HG03342 (cell line): ENCODE results near the gene PLA2G4B.

Source experiments
- ATAC-seq: cut with Tn5 transposase; IDR thresholded peaks from one replicate; pipeline ENCODE4 v1.9.1; 2021; ENCODE audit warnings: mild to moderate bottlenecking, moderate library complexity; ENCODE audit not compliant: unreplicated experiment

Gene PLA2G4B

DNA sequence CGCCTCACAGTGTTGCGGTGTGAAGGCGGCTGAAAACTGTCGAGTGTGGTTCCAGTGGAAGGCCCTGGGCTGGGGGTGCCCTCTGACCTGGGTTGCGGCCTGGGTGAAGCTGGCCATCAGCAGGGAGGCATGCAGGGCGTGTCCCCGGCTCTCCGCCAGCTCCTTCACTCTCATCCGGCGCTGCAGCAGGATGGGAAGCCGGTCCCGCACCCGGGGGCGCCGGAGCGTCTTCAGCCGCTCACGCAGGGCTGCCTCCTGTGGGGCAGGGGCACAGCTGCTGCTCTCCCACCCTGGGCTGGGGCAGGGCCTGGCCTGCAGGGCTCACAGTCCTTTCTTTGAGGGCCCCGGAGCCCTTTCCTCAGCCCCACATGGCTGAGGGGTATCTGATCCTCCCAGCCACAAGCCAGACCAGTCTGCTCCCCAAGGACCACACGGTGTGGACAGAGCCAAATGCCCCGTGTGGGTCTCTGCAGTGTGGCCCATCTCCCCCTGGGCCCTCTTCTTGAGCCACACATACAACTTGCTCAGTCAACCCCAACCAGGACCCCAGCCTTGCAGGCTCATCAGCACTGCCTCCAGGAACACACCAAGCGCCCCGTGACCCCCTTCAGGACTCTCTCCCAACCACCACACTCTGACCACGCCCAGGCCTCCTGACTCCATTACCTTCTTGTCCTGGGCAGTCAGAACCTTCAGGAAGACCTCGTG, 28.4 kb downstream of the PLA2G4B start:
- no peak for ATAC-seq

DNA sequence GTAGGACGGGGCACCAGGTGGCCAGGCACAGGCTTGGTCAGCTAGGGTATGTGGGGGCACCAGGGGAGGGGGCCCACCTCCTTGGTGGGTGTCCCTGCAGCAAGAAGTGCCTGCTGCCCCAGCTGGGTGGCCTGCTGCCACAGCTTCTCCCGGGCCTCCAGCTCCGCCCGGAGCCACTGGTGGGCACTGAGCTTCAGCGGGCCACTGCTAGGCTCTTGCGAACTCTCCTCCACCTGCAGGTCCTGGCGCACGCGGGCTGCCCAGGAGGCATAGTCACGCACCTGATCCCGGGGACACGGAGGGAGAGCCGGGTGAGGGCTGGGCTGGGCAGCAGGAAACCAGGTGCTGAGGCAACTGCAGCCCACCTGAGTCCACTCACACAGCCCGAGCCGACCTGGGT, 29.7 kb downstream of the PLA2G4B start:
- no peak for ATAC-seq

DNA sequence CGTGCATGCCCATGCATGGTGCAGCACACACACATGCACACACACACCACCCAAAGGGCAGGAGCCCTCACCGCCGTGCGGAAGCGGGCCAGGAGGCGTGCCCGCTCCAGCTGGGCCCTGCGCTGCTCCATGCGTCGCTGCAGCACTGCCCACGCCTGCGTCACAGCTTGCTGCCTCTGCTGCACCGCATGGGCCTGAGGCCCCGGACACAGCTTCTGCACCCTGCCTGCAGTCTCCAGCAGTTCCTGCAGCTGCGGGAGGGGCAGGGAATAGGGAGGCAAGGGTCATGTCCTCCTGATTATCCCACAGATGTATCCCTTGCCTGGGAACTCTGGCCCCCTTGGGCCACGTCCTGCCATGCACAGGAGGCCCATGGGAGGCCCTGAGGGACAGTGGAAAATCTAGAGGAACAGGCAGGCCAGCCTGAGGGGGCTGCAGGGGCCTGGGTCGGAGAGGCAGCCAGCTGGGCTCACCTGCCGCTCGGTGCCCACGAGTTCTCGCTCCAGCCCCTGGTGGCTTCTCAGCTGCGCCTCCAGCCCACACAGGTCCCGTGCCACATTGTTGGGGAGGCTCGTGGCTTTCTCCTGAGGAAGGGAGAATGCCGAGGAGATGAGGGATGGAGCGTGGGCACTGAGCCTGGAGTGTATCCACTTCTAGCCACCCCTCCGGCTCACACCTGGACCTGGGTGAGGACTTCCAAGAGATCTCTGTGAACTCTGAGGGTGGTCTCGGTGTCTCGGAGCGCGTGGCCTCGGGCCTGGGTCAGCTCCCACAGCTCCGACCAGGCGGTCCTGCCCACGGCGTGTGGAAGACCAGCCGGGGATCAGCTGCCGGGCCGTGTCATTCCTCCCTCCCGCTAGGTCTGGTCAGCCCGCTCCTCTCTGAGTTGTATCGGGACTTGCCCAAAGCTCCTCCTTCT, 31.4 kb downstream of the PLA2G4B start:
- no peak for ATAC-seq

DNA sequence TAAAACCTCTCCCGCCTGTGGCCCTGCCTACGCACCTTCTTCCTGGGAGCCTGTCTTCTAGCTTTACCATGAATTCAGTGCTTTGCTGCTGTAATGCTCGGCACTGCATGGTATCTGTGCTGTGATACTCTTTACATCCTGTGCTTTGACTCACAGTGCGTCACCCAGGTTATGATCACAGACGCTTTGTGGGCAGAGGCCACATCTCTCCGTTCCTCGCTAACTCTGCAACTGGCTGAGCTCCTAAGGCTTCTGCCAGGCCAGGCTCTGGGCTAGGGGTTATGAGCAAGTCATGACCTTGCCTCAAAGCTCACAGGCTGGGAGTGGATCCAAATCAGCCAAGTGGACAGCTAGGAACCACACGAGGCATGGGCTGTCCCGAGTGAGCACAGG, 32.0 kb downstream of the PLA2G4B start:
- no peak for ATAC-seq

DNA sequence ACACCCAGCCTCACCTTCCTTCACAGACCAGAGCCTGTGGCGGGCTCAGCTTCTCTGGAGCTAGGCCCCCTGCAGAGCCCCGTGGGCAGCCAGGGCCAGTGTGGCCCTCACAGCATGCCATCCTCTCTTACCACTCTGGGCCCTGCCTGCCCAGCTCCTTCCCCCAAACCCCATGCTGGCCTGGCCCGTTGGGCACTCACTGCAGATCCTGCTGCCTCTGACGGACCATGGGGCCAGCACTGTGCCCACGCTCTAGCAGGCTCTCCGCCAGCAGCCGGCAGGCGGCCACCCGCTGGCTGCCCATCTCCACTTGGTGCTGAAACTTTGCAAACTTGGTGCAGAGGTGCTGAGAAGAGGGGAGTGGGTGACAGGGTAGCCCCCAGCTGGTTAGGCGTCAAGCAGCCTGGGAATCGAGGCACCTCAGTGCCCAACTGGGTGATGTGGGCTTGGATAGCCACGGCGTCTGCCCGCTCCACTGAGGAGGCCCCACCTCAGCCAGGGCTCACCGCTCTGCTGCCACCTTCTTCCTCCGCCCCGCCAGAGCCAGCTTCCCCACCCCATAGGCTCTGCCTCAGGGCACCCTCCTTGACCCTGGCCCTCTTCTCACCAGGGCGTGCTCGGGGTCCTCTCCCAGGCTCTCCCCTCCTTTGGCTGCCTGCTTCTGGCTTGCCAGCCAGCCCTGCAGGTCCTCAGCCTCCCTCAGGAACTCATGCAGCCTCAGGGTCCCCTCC, 32.7 kb downstream of the PLA2G4B start:
- ATAC-seq = no peak

DNA sequence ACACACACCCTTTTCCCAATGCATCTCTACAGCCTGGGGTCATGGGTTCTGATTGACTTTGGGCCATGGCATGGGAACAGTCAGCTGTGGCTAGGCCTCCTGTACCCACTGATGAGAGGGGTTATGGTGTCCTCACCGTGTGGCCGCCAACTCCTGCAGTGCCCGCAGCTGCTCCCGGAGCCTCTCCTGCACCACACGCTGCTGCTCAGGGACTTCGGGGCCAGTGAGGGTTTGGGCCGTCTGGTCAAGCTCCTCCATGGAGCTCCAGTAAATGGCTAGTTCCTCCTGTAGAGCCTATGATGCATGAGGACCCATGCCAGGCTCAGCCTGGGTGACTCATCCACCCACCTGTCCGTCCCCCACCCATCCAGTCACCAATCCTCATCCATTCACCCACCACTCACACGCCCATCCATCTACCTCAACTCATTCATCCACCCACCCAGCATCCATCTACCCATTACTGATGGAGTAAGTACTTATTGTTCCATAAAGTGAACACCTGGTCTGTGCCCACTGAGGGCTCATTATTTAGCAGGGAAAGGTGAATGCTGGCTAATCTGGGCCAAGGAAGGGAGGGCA, 33.6 kb downstream of the PLA2G4B start:
- ATAC-seq = no peak

DNA sequence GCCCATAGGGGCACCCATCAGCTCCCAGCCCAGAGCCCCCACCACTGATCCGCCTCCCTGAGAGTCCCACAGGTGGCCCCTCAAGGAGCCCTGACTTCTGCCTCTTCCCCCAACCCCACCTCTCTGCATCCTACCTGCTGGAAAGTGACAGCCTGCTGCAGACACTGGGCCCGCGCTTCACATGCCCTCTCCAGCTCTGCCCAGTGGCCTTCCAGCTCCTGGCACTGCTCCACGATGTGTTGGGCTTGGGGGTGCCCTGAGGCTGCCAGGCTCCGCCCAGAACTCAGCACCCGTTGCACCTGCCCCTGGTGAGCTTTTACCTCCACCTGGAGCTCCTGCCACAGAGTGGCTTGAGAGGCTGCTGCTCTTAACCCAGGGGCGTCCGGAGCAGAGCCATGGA, 35.1 kb downstream of the PLA2G4B start:
- ATAC-seq = no peak

DNA sequence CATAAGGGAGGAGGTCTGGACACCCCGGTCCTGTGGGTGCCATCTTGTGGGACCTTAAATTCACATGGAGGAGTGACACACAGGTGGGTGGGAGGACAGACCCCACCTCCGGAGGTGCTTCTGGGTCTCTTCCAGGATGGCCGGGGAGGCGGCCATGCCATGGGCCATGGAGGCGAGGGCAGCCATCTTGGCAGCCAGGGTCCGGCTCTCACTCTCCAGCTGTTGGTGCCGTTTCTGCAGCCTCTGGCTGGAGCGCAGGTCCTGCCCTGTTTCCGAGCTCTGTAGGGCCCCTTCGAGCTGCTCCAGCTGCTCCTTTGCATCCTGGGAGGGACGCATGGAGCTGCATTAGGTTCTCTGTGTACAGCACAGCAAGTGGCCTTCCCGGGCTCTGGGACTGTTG, 36.1 kb downstream of the PLA2G4B start:
- no peak for ATAC-seq

DNA sequence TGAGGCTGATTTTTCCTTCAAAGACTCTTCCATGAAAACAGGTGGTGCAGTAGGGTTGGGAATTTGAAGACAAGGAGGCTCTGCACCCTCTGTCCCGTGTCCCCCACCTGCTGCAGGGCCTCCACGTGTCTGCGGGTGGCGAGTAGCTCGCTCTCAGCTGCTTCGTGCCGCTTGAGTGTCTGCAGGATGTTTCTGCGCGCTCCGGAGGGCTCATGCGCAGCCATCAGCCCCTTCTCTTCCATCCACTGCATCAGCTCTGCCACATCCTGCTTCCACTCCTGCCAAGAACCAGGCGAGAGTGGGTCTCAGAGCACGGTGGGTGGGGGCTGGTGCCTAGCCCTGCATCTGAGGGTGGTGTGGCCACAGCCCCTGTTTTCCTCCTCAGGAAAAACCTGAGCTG, 37.4 kb downstream of the PLA2G4B start:
- ATAC-seq = no peak

DNA sequence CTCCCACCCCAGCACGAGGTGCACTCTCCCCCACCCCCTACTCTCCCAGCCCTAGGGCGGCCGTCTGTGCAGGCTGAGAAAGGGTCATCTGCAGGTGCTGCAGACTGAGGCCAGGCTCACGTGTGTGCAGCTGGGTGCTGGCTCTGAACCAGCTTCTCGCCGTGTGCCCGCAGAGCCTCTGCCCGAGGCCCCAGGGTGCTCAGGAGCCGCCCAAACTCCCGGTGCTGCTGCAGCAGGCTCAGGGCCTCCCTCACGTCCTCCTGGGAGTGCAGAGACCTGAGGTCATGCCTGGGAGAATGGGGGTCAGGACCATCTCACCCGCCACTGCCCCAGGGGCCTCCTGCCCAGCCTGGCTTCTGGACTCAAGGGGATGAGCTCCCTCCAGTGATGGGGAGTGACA, 38.0 kb downstream of the PLA2G4B start:
- ATAC-seq = no peak

DNA sequence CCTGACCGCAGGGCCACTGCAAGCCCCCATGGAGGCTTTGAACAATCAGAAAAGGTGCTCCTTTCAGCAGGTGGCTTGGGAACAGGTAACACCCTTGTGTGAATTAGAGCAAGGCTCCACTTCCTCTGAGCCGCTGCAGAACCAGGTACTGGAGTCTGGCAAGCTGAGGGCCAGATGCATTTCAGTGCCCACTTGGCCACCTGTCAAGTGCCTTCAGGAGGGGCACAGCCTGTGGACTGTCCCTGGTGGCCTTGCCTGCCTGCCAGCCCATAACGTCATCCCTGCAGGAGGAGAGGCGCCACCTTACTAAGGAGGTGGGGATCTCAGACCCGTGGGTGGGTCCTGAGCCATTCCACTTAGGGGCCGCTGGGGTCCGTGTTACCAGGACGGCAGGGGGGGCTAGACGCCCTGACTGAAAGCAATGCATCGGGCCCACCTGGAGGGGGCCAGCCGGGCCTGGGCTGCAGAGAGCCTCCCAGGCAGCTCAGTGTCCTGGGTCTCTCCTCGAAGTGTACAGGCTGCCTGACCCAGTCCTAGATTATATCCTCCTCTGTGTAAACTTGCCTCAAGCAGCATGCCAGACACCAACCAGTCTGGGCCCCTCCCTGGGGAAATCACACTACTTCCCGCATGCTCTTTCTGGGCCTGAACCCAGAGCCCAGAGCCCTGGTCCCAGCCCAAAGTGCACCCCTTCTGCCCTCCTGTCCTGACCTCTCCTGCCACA, 39.1 kb downstream of the PLA2G4B start:
- ATAC-seq = no peak

DNA sequence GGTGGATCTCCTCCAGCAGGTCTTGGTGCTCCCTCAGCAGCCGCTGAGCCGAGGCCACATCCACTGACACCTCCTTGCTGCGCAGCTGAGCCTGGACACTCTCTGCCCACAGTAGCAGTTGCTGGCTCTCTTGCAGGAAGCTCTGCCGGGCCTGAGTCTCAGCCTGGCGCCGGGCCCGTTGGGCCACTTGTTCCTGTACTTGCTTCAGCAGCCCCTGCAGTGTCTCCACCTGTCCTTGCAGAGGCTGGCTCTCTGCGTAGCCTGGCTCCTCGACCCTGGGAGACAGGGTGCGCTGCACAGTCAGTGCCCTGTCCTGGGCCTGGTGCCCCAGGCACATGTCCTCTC, 39.7 kb downstream of the PLA2G4B start:
- no peak for ATAC-seq

DNA sequence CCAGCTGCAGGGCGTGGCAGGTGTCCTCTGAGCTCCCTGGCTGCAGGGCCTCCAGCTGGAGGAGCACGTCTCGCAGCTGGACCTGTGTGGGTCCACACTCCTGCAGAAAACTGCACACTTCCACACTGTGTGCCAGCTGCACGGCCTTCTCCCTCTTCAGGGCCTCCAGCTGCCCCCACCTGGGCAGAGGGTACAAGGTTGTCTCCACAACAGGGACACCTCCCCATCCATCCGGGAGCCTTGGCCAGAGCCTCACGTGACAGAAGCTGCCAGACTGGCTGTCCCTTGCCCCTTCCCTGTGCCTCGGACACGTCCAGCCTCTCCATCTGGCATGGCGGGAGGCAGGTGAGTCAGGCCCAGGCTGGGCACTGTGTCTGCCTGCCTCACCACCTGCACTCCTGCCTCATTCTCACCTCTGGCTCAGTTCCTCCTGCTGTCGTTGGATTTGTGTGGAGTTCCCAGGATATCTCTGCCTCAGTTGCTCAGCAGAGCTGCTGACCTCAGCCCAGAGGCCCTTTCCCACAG, 40.7 kb downstream of the PLA2G4B start:
- ATAC-seq = no peak

DNA sequence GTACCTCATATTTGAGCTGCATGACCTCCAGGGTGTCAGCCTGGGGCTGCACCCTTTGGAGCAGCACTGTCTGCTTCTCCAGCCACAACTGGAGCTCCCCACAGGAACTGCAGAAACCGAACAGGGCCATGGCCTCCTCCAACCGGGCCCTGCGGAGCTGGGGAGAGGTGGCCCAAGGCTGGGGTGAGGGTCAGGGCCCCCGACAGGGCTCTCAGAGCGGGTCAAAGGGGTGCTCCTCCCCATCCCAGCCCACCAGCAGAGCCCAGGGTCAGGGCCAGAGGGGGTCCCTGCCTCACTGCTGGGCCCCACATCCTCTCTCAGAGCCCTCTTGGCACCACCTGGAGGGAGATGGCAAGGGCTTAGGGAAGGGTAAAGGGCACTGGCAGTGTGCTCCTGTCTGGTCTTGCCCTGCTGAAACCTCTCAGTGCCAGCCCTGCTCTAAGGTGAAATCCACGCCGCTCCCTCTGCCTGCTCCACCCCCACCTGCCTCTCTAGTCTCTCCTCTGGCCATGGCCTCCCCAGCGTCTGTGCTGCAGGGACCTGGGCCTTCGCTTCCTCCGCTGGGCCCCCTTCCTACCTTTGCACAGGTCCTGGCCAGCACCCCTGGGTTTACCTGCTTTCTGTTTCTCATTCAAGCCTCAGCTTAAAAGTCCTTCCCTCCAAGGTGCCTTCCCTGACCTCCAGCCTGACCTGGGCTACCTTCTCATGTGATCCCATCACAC, 41.7 kb downstream of the PLA2G4B start:
- ATAC-seq = no peak

DNA sequence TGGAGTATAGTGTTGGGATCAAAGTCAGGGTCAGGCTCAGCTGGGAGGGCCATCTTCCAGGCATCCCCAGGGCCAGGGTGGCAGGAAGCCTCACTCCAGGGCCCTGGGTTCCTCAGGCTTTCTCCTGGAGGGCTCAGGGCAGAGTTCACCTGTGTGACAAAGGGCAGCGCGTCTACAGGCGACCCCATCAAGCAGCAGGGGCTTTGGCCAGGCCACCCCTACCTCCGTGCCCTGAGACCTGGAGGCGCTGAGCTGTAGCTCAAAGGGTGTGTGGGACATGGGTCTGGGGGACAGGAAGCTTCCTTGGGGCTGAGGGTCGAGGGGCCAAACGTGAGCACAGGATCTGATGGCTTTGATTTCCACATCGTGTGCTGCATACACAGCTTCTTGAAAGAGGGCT, 42.4 kb downstream of the PLA2G4B start:
- ATAC-seq = no peak

DNA sequence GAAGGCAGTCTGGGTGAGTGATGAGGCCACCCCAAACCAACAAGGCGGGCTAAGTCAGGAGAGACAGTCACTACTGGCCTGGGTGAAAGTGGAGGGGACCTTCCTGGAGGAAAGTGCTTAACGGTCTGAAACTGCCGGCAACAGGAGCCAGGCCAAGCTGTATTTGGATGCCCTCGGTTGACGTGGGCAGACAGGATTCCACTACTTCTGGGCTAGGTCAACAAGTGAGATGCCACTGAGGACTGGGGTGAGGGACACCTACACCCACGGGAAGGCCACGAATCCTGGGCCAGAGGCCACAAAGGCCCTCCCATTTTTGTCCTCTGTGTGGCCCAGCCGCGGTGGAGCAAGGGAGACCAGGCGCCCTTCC, 42.9 kb downstream of the PLA2G4B start:
- ATAC-seq = no peak

DNA sequence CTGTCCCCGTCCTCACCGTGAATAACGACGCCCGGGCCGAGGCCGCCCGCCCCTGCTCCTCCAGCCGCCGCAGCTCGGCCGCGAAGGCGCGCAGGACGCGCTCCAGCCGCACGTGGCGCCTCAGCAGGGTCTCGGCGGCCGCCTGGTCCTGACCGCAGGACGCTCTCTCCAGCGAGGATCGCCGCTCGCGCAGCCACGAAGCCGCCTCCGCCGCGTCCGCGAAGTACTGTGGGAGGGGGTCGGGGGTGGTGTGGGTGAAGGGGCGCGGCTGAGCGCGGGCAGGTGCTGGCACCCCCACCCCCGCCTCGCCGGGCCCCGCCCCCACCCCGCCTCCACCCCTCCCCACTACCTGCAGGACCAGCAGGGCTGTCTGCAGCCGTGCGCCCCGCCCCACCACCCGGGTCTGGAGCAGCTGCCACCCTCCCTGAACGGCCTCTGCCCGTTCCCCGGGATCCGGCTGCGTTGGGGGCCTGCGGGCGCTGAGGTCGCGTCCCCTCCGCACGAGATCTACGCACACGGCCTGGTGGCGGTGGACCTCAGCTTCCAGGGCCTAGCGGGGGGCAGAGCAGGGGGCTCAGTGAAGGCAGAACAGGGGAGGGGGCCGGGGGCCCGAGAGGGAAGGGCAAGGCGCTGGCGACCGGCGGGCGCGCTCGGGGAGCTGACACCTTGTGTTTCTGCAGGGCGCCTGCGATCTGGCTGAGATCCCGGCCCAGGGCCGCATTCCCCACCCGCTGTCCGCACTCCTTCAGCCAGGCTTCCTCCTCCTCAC, 43.5 kb downstream of the PLA2G4B start:
- no peak for ATAC-seq

DNA sequence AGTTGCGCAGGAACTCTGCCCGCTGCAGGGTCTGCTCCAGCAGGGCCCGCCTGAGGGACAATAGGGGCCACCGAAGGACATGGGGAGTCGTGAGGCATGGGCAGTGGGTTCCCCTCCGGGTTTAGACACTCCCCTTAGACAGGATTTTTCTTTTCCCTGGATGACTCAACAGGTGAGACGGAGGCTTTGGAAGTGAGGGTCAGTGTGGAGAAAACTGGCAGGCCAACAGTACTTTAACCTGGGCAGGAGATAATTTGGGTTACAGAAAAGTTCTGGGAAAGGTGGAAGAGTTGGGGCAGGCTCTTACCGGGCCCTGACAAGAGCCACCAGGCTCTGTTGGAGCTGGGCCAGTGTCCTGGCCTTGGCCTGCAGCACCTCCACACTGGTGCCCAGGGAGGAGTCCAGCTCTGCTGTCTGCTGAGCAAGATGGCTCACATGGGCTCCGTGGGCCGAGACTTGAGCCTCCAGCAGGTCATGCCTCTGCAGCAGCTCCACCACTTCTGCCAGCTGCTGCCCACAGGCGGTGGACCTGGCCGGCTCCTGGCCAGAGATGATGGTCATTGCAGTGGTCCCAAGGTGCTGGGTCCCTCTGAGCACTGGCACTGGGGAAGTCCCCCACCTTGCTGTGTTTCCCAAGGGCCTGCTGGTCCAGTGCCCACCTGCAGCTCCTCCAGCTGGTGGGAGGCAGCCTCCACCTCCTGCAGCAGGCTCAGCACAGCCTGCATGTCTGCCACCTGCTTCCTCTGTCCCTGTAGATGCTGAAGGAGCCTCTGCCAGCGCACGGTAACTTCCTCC, 44.2 kb downstream of the PLA2G4B start:
- no peak for ATAC-seq

DNA sequence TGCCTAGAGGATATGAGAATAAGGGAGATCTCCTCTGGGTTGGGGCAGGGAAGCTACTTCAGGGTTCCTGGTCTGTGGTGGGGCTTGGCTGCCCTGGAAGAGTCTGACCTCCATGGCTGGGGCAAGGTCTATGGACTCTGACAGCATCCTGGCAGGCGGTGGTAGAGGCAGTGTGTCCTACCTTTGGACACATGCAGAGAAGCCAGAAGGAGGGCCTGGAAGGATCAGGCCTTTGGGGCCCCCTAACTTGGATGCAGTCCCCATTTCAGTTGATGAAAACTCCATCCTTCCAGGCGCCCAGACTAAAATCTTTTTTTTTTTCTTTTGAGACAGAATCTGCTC, 44.8 kb downstream of the PLA2G4B start:
- ATAC-seq = no peak
